Measurements from ENCODE around the gene TCF7L2.

TCF7L2 gene

GRCh38 chr10:112966194-112966855 lies 16.3 kb downstream of the TCF7L2 start:
- no peak for DNase-seq (ENCODE audit: low spot score)

- no peak for DNase-seq (ENCODE audit: low spot score)
Measured at GRCh38 chr10:112967200-112967599, 17.2 kb downstream of the TCF7L2 start.

- no peak for DNase-seq (ENCODE audit: low spot score)
Measured at GRCh38 chr10:112969131-112969530, 19.1 kb downstream of the TCF7L2 start.

GRCh38 chr10:112969542-112969941 lies 19.5 kb downstream of the TCF7L2 start:
- no peak for DNase-seq (ENCODE audit: low spot score)

GRCh38 chr10:112970021-112970420 lies 20.0 kb downstream of the TCF7L2 start:
- DNase-seq (ENCODE audit: low spot score) = no peak

- no peak for DNase-seq (ENCODE audit: low spot score)
Measured at GRCh38 chr10:112972606-112973005, 22.6 kb downstream of the TCF7L2 start.

GRCh38 chr10:112973046-112973445 lies 23.0 kb downstream of the TCF7L2 start:
- no peak for DNase-seq (ENCODE audit: low spot score)

- DNase-seq (ENCODE audit: low spot score) = no peak
Measured at GRCh38 chr10:112973805-112974204, 23.8 kb downstream of the TCF7L2 start.

GRCh38 chr10:112977426-112977898 lies 27.4 kb downstream of the TCF7L2 start:
- DNase-seq (ENCODE audit: low spot score) = no peak

GRCh38 chr10:112979927-112980326 lies 29.9 kb downstream of the TCF7L2 start:
- no peak for DNase-seq (ENCODE audit: low spot score)

GRCh38 chr10:112980937-112981336 lies 30.9 kb downstream of the TCF7L2 start:
- DNase-seq (ENCODE audit: low spot score) = no peak

GRCh38 chr10:112981553-112981952 lies 31.5 kb downstream of the TCF7L2 start:
- no peak for DNase-seq (ENCODE audit: low spot score)

- no peak for DNase-seq (ENCODE audit: low spot score)
Measured at GRCh38 chr10:112983444-112984056, 33.5 kb downstream of the TCF7L2 start.

- no peak for DNase-seq (ENCODE audit: low spot score)
Measured at GRCh38 chr10:112984756-112985155, 34.7 kb downstream of the TCF7L2 start.

- no peak for DNase-seq (ENCODE audit: low spot score)
Measured at GRCh38 chr10:112985690-112986543, 35.9 kb downstream of the TCF7L2 start.

GRCh38 chr10:112986544-112987190 lies 36.6 kb downstream of the TCF7L2 start:
- DNase-seq (ENCODE audit: low spot score) = no peak

GRCh38 chr10:112988839-112989406 lies 38.9 kb downstream of the TCF7L2 start:
- DNase-seq (ENCODE audit: low spot score) = no peak

GRCh38 chr10:112989826-112990225 lies 39.8 kb downstream of the TCF7L2 start:
- no peak for DNase-seq (ENCODE audit: low spot score)

- no peak for DNase-seq (ENCODE audit: low spot score)
Measured at GRCh38 chr10:112990271-112990670, 40.2 kb downstream of the TCF7L2 start.

GRCh38 chr10:112991888-112992491 lies 41.9 kb downstream of the TCF7L2 start:
- DNase-seq (ENCODE audit: low spot score) = no peak

- DNase-seq (ENCODE audit: low spot score) = no peak
Measured at GRCh38 chr10:112996462-112996861, 46.4 kb downstream of the TCF7L2 start.

GRCh38 chr10:112999102-112999501 lies 49.1 kb downstream of the TCF7L2 start:
- no peak for DNase-seq (ENCODE audit: low spot score)

Data from hematopoietic multipotent progenitor cell treated with erythropoietin and hydrocortisone succinate and interleukin-3 and kit ligand, for 15 days (in vitro differentiated cells).